ENCODE data around the gene JPH4.

Gene JPH4

DNA sequence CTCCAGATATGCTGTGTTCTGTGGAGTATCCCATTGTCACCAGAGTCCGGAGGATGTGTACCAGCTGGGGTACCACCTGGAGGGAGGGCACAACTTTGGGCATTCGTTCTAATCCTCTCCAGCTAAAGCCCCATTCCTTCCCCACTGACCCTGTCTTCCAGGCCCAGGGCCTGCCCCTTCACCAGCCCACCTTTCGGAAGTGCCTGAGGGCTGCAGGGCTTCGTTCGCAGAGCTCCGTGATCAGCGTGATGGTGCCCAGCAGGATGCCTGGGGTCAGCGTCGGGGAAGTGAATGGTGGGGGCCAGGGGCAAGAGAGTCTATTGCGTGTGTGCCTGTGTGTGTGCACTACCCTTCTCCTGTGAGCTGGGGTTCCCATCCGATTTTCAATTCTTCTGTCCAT is 13.0 kb downstream of the JPH4 start:
- no peak for DNase-seq (ENCODE audit: extremely low read depth in 1 of 2, low read depth in 1 of 2)

DNA sequence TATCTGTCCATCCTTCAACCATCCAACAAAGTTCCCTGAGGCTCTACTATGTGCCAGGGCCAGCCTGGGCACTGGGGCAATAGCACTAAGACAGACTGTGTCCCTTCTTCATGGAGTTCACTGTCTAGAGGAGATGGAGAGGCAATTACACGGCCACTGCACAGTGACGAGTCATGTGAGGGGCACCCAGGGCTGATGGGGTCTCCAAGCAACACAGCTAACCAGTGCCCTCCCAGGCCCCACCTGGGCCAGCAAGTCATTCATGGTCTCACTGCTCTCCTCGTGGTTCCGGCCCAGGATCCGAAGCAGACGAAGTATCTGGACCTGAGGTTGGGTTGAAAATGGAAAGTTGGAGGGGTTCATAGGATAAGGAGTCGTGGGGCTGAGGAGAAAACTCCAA is 13.7 kb downstream of the JPH4 start:
- DNase-seq (ENCODE audit: extremely low read depth in 1 of 2, low read depth in 1 of 2): no peak

DNA sequence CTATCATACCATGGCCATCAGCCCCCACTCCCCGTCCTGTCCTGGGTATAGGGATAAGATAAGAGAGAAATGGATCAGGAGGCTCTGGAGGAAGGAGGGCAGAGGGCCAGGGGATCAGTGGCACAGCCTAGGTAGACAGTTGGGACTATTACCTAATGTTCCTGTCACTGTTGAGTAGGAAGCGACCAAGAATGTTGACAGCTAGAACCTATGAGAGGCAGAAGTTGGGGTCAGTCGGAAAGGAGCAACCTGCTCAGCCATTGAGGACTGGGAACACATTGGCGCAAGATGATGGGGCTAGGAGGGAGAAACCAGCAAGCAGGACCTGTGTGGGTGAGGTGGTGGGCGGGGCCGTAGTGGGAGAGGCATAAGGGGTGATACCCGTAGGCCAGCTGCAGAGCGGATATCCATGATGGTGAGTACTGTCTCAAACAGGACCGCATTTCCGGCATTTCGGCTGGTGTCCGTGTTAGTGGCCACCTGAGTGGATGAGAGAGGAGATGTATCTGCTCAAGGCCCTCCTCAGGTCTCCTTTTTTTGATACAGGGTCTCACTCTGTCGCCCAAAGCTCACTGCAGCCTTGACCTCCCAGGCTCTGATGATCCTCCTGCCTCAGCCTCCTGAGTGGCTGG is 14.3 kb downstream of the JPH4 start:
- DNase-seq (ENCODE audit: extremely low read depth in 1 of 2, low read depth in 1 of 2): no peak

DNA sequence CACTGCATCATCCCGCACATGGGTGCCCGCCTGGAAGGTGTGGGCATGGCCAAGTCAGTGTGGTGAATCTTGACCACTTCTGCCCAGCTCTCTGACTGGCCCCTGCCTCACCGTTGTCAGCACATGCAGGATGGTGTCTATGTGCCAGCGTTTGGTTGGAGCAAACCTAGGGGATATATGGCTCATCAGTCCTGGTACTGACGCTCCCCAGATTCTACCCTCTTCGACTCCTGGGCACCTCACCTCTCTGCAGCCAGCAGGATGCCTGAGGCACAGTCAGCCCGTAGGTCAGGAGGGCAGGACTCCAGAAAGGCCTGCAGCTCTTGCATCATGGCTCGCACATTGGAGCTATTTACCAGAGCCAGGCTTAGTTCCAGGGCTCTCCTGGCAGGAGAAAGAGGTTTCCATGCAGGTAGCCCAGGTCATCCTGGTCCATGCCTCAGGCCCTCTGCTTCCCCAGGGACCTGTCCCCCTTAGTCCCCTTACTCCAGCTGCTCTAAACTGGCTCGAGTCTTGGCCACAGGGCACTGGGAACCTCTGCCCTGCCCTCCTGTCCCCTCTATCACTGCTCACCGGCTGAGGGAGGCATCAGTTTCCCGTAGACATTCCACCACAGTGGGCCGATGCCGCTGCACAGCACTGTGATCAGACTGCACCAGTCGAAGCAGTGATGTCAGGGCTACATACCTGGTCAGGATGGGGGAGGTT is 15.0 kb downstream of the JPH4 start:
- DNase-seq (ENCODE audit: extremely low read depth in 1 of 2, low read depth in 1 of 2): no peak

DNA sequence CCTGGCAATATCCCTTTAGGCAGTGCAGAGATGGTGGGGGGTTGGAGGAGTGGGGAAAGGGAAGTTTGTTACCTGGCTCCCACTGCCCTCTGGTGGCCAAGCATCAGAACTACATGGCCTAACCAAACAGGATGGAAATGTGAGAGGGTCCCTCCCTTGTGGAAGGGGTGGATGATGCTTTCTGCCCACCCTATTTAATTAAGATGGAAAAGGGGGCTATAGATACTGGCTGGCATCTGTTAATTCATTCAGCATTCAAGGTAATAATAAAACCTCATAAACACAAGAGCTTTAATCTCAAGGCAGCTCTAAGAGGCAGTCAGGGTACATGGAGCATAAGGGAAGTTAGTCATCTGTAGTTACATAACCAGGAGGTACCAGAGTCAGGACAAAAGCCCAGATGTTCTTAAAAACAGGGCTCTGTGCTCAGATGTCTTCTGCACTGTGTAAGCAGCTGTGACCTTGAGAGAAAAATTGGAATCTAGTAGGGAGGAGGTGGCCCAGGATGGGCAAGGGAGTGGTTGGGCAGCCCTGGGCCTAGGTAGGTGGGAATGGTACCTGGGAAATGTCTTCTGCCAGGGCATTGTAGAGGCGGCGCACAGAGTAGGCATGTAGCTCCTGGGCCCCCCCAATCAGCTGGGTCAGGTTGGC is 15.6 kb downstream of the JPH4 start:
- no peak for DNase-seq (ENCODE audit: extremely low read depth in 1 of 2, low read depth in 1 of 2)

DNA sequence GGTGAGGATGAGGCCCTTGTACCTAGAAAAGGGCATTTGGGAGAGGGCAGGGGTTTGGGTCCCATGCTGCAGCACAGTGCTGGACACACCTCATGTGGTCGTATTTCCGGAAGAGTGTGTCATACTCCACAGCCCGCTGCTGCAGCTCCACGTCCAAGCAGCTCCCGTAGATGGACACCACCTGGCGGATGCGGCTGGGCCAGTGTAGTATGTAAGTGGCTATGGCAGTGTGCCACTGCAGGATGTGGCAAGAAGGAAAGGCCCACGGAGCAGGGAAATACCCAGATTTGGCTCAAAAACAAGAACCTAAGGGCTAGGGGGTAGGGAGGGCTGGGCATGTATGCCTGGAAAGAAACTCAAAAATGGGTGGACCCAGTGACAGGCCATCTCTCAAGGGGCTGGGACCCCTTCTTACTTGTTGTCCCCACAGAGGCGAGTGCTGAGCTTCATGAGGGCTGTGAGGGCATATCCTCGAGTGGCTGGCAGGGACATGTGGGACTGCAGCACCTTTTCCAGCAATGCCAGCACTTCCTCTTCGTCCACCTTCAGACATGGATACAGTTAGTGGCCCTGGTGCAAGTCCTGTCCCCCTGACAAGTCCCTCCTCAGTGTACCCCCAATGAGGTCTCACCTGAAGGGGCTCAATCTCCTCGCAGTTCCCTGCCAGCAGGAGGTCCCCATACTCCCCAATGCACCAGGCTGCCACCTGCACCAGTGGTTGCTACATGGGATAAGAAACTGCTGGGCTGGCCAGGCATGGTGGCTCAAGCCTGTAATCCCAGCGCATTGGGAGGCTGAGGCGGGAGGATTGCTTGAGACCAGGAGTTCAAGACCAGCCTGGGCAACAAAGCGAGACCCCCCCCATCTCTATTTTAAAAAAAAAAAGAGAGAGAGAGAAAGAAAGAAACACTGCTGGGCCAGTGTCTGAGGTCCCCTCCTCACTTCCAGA is 16.4 kb downstream of the JPH4 start:
- no peak for DNase-seq (ENCODE audit: extremely low read depth in 1 of 2, low read depth in 1 of 2)

DNA sequence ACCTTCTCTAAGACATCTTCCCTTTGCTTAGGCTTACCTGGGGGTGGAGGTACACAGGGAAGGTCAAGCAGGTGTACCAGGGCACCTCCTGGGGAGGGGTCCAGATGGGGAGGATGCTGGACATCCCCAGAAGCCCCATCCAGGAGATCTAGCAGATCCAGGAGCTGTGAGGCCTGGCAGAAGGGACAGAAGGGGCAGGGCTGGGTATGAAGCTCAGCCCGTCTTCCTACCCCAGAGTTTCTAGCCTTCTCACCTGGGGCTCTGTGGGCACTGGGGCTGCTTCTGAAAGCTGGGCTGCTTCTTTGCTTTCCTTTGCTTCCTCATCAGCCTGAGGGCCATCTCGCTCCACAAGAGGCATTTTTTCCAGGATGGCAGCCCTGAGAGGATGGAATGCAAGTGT is 17.3 kb downstream of the JPH4 start:
- no peak for DNase-seq (ENCODE audit: extremely low read depth in 1 of 2, low read depth in 1 of 2)

DNA sequence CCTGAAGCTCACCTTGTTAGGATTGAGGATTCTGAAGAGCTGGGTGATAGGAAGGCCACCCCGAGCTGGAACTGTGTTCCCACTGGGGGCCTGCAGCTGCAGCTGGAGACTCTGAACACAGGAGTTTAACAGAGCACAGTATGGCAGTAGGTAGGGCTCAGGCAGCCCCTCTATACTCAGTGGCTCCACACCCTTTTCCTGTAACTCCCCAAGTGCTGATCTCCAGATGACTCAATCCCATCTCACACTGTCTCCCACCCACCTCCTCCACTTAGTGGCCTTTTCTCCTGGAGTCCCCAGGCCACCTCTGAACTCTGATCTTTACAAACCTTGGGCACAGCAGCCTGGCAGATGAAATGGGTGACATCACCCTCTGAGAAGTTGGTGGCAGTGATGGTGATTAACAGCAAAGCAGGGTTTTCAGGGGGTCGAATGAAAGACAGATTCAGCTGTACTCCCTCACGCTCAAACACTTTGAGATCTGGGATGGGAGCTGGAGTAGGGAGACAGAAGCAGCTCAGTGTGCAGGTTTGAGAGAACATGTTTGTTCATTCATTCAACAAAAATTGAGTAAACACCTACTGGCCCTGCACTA is 18.6 kb downstream of the JPH4 start:
- DNase-seq (ENCODE audit: extremely low read depth in 1 of 2, low read depth in 1 of 2): no peak

DNA sequence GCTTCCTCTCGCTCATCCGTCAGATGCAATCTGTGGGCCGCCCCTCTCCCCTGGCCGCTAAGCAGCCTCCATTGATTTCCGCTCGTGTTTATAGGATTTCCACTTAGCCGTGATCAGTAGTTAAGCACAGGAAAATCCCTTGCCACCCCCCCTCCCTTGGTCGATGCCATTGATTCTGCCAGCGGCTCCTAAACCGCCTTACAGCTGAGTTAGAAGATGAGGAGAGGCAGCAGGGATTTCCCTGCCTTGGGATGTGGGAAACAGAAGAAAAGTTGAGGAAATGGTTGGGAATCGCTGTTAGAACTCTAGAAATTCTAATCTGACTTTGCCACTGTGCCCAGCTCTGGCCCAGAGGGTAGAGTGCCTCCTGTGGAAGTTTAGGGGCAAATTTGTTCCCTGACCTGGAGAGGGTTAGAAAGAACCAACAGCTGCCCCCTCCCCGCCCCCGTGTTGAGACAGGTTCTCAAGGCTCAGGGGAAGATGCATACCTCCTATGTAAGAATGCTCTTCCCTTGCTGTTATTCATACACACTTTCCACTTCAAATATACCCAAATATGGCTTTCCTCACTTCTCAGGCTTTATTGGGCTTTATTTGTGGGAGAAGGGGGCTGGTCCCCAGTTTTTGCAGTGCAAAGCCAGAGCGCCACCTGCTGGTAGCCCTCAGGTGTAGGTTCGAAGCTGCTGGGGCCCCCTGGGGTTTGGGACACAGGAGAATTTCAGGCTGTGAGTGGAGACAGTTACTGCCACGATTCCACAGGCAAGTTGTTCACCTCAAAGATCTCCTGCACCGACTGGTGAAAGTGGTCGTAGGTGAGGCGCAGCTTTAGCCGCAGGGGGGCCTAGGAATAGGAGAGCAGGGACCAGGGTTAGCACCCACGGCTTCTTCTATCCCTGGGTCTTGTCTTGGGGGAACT is 19.3 kb downstream of the JPH4 start:
- peak in 1 of 2 donors; percentile 49 for DNase-seq (ENCODE audit: extremely low read depth in 1 of 2, low read depth in 1 of 2)

DNA sequence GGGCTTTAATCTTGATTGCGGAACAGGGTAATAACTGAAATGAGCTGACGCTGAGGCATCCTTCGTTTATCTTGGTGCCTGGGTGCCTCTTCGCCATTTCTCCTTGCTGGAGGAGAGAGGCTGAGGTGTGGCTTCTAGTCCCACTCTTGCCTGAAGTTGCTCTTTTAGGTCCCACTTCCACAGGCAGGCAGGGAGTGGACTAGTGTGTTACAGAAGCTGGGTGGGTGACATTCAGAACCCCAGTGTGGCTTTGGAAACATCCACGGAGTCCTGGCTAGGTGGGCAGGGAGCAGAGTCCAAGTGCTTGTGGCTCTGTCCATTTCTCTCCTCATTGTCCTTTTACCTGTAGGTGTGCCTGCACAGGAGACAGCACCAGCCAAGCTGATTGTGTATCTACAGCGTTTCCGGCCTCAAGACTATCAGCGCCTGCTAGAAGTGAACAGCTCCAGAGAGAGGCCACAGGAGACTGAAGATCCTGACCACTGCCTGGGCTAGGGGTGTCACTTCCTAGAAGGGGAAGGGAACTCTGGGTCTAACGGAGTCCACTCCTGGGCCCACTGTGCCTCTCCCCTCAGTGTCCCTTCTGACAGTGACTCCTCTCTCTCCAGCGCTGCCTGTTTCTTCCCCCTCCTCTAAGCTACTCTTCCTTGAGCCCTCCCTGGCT is 20.1 kb downstream of the JPH4 start:
- no peak for DNase-seq (ENCODE audit: extremely low read depth in 1 of 2, low read depth in 1 of 2)

DNA sequence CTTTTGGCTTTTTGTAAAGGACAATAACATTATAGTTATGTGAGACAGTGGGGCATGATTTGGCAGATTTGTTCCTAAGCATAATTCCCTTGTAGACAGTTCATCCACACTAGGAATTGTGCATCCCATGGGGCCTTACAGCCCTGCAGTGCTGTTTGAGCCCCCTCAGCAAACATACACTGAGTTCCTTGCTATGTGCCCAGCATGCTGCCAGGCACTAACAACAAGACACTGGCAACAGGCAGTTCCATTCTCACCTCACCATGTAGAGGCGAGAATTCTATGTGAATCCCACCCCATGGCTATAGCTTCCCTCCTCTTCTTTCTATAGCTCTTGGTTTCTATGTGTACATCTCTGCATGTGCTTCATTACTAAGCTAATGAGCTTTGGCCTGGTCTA is 20.6 kb downstream of the JPH4 start:
- DNase-seq (ENCODE audit: extremely low read depth in 1 of 2, low read depth in 1 of 2): no peak

DNA sequence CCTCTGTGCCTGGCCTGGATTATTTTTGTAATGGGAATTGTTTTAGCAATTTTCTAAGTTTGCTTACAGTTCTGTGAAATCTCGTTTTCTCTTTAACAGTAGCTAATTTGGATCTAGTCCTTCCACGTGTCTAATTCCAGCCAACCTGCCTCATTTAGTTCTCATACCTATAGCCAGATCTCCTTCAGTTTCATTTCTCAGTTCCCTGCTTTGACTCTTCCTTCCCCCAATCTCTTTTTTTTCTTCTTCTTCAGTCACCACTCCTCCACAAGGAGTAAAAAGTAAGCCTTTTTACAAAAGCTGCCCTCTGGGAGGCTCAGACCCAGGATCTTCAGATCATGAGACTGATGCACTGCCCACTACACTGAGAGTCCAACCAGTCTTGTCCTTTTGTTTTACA is 21.1 kb downstream of the JPH4 start:
- no peak for DNase-seq (ENCODE audit: extremely low read depth in 1 of 2, low read depth in 1 of 2)

DNA sequence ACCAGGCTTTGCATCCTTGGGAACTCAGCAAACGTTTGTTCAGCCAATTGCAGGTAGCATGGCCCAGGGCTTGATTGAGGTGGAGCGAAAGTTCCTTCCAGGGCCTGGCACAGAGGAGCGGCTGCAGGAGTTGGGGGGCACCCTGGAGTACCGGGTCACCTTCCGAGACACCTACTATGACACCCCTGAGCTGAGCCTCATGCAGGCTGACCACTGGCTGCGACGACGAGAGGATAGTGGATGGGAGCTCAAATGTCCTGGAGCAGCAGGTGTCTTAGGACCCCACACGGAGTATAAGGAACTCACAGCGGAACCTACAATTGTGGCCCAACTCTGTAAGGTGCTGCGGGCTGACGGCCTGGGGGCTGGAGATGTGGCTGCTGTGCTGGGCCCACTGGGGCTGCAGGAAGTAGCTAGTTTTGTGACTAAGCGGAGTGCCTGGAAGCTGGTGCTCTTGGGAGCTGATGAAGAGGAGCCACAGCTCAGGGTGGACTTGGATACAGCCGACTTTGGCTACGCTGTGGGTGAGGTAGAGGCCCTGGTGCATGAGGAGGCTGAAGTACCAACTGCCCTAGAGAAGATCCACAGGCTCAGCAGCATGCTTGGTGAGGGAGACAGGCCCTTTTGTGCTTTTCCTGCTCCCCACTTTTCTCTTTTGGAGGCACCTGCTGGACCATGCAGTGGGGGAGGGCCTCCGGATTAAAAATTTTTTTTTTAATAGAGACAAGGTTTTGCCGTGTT is 21.7 kb downstream of the JPH4 start:
- no peak for DNase-seq (ENCODE audit: extremely low read depth in 1 of 2, low read depth in 1 of 2)

DNA sequence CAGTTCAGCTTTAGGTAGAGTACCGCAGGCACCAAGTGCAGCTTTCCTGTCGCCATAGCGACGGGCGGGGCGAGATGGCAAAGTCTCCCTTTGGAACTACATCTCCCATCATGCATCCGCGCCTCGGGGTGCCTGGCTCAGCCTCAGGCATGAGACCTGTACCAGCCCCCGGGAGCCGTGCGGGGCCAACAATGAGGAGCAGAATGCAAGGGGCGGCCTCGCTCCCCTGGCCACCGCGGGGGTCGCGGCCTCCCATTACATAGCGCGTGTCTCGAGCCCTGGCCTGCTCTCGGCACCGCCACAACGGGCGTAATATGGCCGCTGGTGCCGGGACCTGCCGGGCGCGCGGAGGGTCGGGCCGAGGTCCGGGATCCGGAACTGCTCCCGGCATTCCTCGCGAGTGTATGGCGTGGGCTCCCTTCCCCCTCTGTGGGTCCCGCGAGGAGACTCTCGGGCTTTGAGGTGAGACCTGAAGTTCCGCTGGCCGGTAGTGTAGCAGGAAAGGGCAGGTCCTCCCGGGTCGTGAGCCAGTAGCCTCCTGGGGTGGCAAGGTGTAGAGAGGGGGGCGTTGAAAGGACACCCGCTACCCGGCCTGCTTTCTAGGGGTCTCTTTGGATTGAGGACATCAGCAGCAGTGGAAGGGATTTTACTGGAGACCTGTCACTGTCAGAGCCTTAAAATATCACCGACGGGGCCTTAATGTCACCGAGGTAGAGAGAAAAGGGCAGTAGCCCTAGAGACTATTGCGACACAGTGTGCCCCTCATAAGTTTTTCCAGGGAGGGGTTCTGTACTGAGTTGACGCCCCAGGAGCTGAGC is 22.5 kb downstream of the JPH4 start, which contains the start of gene THTPA:
TSS of gene THTPA (plus strand) at position 390 of the 818 bp plus-strand sequence. CDS start 487 bp downstream, outside the sequence.
- peak; percentile 84 to 92 for DNase-seq (ENCODE audit: extremely low read depth in 1 of 2, low read depth in 1 of 2)

DNA sequence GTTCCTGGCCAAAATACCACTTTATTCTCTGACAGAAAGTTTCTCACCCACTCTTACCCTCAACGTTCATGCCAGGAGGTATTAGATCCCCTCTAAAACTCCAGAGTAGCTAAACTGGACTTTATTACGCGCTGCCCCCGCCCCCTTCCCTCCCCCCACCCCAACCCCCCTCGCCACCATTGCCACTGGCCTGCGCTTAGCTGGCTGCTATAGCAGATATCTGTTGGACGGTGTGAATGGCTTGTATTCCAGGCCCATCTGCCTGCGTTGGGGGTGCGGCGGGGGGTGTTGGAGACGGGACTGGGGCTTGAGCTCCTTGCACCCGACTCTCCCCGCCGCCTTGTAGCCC is 23.1 kb downstream of the JPH4 start:
- no peak for DNase-seq (ENCODE audit: extremely low read depth in 1 of 2, low read depth in 1 of 2)

DNA sequence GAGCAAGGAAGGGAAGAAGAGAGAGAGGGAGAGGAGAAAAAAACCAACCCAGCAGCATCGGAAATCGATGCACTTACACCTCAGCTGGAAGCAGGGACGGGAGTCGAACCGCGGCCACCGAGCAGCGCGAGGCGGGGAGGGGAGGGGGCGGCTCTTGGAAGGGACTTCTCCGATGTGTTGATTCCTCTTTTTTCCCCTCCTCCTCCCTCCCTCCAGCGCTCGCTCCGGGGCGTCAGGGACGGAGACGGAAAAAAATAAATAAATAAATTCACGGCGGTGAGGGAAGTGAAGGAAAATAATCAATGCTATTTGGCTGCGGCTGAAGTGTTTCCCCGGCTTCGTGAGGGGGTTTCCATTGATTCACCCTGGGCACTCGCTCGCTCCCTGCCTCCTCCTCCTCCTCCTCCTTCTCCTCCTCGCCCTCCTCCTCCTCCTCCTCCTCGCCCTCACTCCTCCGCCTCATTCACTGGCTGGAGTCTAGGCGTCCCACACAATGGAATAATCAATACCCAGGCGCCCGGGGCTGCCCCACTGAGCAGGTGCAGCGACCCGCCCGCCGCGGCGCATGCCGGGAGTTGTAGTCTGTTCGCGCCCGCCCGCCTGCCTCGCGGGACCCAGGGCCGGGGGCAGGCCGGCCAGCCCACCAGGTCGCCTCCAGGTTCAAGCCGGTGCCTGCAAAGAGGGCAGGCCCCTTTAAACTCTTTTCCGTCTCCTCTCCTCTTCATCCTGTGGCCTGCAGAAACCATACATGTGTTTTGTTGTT is 27.1 kb downstream of the JPH4 start, which contains the start of gene ZFHX2:
TSS of gene ZFHX2 (minus strand) at position 500 of the 763 bp plus-strand sequence. CDS start 16,440 bp downstream, outside the sequence.
- DNase-seq (ENCODE audit: extremely low read depth in 1 of 2, low read depth in 1 of 2): peak; percentile 61 to 70

DNA sequence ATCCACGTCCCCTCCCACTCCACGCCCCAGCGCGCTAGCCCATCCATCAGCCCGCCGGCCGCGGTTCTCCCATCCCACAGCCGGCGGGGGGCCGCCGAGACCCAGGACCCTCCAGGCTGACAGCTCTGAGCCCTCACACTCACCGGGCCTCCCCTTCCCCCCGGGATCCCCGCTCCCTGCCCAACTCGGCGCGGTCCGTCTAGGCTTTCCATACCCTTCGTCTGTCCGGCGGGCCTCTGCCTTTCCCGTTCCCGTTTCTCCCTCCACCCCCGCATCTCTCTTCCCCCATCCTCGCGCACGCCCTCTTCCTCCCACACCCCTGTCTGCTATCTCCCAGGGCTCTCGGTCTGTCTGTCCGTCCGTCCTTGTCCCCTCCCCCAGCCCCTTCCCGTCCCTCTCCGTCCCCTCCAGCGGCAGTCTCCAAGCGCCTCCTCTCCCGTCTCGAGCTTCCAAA is 27.8 kb downstream of the JPH4 start:
- DNase-seq (ENCODE audit: extremely low read depth in 1 of 2, low read depth in 1 of 2): no peak
